ENCODE results near the gene GFAP.
"Not testable (repeated sequence)": the region's sequence is repeated elsewhere in the genome, so short reads cannot be mapped to it uniquely, and the experiment has no call there.

GFAP gene

DNA sequence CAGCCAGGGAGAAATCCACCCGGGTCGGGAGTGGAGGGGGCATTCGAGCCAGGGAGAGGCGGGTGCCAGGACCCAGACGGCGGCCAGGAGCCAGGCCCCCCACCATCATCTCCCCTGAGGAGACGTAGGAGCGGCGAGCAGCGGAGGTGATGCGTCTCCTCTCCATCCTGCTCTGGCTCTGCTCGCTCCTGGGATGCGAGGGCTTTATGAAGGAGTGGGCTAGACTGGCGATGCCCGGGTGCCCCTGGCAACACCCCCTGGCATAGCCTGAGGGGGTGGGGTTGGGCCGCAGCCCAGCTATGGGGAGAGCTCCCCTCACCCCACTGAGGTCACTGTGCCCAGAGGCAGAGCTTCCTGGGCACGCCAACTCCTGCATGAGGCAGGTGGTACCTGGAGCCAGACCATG, at the start of gene GFAP:
TSS of gene GFAP (minus strand) at position 180 of the 406 bp plus-strand sequence. CDS start at position 166, 14 bp downstream.
- no peak for DNase-seq (ENCODE audit: low read depth in 2 of 2)

DNA sequence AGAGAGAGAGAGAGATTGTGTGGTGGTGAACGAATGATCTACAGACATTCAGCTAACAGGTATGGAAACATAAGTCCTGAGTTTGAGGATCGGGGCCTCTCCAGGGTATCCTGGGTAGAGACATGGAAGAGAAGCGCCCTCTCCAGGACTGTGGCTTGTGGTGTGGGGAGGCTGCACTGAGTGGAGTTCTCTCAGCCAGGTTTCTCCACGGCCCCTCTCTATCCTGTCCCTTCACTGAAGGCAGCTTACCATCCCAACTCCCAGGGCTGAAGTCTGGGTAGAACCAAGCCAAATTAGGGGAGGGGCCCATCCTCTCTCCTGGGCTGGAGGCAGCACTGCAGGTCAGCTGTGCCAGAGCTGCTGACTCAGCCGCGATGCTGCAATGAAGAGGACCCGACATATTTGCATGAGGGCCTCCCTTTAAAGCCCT, 46.6 kb upstream of the GFAP start:
- no peak for DNase-seq (ENCODE audit: low read depth in 2 of 2)

DNA sequence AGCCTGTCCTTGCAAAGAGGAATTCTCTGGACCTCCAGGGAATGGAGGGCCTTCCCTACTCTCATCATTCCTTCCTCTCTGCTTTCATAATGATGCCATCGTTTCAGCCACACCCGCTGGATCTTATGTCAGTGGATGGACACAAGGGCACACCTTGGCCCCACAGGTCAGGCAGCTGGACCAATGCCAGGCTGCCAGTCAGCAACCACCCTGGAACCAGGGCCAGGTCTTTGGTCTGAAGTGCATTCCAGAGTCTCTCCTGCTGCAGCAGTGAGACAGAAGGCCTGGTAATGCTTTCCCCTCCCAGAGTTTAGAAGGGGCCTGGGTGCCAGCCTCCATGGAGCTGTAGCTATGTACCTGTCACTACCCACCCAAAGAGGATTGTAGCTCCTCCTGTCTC, 45.4 kb upstream of the GFAP start:
- no peak for DNase-seq (ENCODE audit: low read depth in 2 of 2)

DNA sequence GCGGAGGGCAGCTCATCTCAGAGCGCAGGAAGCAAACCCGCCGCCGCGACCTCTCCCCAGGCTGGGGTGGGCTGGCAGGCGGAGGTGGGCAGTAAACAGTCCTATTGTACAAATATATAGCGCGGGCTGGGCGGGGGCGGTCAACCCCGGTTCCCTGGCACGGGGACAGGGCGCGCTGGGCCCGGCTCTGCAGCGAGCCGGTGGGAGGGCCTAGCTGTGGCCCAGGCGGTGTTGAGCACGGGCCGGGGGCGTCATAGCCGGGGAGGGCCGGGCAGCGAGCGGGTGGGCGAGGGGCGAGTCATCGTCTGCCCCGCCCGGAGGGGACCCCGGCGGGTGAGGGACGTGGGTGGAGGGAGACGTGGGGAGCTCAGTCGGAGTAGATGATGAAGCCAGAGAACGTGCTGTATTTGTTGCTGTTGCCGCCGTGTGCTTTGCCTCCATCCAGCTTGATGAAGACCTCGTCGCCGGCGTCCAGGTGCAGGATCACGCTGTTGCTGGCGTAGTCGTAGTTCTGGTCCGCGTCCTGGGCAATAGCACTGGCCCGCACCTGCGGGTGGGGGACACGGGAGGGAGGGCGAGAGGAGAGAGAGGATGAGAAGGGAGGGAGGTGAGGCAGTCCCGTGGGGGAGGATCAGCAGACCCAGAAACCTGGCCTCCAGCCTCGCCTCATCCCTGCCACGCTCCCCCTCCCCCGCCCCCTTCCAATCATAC, 44.7 kb upstream of the GFAP start:
- peak; percentile 24 to 34 for DNase-seq (ENCODE audit: low read depth in 2 of 2)

DNA sequence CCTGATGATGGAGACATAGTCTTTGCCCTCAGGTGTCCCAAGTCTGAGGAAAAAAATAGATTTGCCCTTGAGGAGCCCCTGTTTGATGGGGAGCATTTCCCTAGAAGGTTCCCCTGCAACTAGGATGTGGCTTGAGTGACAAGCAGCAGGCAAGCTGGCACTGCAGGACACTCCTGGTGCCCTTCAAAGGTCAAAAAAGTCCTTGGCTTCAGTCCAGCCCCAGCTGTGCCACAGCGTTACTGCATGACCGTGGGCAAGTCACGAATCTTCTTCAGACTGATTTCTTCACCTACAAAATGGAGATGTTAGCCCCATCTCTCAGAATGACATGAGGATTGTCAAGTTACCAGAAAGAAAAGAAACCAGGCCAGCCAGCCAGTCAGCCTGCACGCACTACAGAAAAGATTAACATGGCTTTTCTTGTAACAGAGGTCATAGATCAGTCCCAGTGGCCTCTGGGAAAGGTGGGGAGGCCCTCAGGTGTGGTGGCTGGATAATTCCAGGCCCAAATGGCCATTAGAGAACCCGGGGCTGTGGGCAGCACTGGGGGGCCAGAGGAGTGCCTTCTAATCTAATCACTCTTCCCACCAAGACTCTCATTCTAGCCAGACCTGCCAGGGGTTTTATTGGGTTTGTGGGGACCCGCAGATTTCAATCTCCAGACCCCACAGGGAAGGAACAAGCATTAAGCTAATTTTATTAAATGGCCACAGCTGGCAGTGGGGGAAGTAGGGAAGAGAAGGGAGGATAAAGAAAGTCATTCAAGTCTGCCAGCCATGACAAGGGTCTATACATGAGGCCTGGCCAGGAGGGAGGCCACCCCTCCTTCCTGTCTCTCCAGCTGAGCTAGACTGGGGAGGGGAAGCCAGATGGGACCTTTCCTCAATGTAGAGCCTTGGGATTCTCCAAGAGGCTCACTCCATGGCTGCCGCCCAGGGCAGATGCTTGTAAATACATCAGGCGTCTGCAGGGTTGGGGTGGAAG, 42.0 kb upstream of the GFAP start:
- no peak for DNase-seq (ENCODE audit: low read depth in 2 of 2)

DNA sequence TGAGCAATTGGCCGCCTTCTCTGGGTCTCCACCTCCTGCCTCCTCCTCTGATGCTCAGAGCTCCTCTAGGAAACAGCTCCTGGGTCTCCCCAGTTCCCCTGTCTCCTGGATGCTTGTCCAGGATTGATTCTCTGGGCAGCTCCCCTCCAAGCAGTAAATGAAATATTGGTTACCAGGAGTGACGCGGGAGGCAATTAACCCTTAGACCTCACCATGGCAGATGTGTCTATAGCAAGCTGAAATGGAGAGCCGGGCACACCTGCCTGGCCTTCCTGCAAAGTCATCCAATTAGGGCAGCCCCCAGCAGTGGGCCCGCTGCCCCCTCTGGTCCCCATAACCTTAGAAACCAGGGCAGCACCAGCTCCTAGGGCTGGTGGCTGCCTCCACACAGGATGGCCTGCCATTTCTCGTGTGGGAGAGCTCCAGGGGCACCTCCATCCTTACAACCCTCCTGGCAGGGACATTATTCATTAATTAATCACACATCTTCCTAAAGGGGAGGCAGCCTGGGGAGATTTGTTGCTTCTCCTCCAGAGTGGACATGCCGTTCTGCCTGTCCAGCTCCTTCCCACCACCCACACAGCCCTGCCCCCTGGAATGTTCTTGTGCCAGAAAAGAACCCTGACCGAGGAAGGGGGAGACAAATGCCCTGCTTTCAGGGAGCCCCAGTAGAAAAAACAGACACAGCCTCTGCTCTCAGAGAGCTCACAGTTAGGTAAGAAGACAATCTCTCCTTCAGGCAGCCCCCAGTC, 40.5 kb upstream of the GFAP start:
- DNase-seq (ENCODE audit: low read depth in 2 of 2) = no peak

DNA sequence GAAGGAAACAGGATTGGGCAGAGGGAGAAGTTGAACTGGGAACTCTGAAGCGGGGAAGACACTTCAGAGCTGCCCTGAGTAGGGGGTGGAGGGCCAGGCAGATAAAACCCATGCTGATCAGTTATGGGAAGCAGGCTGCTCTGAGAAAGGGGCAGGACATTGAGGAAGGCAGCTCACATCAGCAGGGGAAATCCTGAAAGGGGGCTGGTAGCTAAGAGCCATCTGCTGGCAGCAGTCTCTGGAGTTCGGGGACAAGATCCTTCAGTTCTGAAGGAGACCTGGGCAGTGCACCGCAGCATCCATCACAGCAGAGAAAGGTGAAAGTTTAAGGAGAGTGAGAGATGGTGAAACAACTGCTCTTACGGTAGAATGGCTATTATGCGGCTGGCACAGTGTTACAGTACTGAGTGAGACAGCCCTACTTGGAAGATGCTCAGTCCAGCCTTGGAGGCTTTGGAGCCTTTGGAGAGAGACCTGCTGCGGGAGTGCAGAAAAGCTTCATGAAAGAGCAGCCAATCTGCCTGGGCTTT, 37.7 kb upstream of the GFAP start:
- DNase-seq (ENCODE audit: low read depth in 2 of 2) = no peak

DNA sequence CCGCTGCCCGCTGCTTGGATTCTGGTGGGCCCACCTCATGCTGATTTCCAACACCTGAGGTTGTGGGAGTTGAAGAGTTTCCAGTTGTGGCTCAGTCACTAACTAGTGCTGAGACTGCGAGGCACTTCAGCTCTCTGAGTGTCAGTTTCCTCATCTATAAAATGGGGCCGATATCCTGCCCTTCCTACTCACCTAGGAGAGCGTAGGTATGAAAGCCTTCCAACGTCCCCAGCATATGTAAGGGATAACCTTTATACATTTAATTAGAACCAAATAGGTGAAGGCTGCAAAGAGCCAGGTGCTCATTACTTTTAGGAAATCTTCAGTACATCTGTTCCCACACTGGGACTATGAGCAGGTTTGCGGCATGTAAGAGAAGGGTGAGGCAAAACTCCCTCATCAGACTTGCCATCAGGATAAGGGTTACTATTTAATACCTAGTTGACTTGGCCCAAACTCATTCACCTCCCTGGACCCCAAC, 33.1 kb upstream of the GFAP start:
- DNase-seq (ENCODE audit: low read depth in 2 of 2) = no peak

DNA sequence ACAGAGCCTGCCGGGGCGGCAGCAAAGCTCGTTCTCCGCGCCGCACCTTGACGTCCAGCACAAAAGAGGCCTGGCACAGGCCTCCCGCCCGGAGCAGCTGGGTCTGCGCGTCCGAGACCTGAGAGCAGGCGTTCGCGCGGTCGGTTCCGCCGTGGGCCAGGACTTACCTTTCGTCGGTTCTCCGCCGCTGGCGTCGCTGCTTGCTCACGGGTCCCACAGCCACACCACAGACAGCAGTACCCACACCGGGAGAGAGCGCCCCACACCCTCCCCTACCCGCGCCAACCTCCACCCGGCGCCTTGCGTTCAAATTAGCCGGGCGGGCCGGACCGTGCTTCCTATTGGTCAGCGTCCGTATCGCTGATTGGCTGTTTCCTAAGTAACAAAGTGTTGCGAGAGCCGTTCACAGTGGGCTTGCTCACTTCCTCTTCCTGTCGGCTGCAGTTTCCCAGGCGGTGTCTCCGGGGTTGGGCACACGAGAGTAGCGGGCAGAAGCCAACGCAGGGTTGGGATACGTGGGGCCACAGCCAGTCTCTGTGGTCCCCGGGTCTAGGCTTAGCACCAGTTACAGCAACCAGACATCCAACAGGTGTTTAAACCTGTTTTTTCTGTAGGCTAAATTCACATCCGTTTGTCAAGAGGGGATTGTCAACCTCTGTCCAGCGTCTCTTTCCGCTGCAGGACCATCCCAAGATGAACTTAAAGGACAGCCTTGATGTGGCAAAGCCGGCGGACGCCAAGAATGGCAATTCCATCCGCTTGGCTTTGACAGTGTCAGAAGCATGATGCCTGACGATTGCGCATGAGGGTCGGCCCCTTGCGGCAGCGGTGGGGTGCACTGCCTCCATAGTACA, 32.4 kb upstream of the GFAP start, which contains the start of gene KIF18B:
TSS of gene KIF18B (minus strand) at position 313 of the 854 bp plus-strand sequence. CDS start 11,429 bp downstream, outside the sequence.
- peak; percentile 76 for DNase-seq (ENCODE audit: low read depth in 2 of 2)

DNA sequence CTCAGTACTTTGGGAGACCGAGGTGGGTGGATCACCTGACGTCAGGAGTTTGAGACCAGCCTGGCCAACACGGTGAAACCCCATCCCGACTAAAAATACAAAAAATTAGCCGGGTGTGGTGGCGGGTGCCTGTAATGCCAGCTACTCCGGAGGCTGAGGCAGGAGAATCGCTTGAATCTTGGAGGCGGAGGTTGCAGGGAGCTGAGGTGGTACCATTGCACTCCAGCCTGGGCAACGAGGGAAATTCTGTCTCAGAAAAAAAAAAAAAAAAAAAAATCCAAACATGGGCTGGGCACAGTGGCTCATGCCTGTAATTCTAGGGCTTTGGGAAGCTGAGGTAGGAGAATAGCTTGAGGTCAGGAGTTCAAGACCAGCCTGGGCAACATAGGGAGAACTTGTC, 30.4 kb upstream of the GFAP start:
- DNase-seq (ENCODE audit: low read depth in 2 of 2) = not testable (repeated sequence)

DNA sequence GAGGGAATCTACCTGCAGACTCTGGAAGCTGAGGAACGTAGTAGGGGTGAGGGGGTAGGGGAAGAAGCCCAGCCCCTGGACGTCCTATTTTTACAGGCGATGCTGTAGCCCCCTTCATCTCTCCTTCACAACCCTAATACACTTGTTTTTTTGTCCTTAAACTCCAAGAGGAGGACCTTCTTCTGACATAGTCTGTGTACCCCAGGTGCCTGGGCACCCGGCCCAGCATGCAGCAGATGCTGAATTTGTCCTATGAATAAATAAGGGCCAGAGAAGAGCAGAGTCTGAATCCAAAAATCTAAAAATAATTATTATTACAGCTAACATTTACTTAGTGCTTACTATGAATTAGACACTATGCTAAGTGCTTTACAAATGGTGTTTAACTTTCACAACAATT, 27.2 kb upstream of the GFAP start:
- no peak for DNase-seq (ENCODE audit: low read depth in 2 of 2)

DNA sequence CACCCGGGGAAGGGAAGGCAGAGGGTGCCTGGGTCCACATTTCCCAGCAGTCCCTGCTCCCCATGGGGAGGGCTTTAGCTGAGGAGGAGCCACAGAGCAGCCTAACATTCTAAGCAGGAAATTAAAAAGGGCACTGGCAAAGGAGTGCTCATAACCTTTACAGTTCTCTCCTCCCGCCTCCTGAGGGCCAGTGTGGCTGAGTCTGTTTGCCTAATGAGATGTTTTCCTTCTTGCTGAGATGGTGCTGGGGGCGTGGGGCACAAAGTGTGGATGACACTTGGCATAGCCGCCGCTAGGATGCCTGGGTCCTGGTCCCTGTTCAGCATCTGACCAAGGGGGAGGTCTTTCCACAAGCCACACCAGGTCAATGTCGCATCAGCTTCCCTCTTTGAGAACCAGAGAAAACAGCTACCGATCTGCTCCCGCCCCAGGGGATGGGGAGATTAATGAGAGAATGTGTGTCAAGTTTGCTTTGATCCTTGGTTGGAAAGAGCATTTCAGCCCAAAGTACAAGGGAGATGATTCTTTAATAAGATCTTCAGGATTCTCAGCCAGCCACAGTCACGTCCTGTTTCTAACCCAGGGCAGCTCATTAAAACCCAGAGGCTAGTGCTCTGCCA, 26.5 kb upstream of the GFAP start:
- no peak for DNase-seq (ENCODE audit: low read depth in 2 of 2)

DNA sequence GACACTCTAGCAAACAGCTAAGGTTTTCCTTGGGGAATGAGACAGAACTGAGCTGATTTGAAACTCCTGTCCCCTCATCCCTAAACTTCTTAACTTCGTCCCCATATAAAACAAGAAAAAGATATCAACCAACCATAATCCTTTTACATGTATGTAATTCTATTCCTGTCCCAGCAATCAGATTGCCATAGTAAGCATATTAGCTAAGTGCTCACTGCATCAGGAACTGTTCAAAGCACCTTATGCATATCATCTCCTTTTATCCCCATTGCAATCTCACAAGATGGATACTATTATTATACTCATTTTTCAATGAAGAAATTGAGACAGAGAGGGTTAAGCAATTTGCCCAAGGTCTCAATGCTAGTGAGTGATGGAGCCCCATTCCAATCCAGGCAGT, 25.5 kb upstream of the GFAP start:
- no peak for DNase-seq (ENCODE audit: low read depth in 2 of 2)

DNA sequence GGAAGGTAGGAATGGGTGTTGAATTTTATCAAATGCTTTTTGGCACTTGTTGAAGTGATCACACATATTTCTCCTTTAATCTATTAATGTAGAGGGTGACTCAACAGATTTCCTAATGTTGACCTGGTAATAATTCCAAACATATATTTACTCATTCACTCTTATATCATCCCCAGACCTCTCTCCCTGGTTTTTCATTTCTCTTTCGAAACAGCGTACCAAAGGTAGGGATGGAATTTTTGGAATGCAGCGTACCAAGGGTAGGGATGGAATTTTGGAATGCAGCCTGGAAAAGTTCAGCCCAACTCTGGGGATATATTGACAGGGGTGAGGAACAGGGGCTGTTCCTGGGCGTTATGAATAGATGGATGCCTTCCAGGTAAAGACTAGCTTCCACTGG, 25.0 kb upstream of the GFAP start:
- DNase-seq (ENCODE audit: low read depth in 2 of 2) = no peak

DNA sequence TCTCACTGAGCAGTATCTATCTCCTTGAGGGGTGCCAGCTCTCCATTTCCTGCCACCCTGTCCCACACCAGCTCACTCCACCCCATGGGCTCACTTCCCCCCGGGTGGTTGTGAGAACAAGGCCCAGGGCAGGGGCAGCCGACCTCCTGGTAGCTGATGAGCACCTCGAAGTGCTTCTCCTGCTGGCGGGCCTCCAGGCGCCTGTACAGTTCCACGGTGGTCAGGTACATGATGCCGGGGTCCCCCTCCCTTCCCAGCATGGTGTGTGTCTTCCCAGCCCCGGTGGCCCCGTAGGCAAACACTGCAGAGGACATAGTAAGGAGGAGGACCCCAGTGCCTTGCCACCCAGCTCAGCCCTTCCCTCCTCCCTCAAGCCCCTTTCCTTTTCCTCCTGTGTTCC, 19.8 kb upstream of the GFAP start:
- DNase-seq (ENCODE audit: low read depth in 2 of 2) = no peak

DNA sequence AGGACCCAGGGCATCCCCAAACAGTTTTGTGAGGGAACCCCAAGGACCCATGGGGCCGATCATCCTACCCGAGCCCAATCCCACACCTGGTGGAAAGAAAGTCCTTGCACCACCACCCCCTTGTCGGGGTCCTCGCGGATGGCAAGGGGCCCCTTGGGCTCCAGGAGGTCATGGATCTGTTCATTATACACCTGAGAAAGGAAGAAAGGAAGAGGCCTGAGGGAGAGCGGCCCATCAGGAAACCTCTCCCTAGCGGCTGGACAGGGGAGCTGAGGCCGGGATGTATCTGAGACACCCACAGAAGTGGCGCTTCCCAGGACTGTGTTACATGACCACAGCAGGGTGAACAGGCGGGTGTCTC, 19.4 kb upstream of the GFAP start:
- no peak for DNase-seq (ENCODE audit: low read depth in 2 of 2)

DNA sequence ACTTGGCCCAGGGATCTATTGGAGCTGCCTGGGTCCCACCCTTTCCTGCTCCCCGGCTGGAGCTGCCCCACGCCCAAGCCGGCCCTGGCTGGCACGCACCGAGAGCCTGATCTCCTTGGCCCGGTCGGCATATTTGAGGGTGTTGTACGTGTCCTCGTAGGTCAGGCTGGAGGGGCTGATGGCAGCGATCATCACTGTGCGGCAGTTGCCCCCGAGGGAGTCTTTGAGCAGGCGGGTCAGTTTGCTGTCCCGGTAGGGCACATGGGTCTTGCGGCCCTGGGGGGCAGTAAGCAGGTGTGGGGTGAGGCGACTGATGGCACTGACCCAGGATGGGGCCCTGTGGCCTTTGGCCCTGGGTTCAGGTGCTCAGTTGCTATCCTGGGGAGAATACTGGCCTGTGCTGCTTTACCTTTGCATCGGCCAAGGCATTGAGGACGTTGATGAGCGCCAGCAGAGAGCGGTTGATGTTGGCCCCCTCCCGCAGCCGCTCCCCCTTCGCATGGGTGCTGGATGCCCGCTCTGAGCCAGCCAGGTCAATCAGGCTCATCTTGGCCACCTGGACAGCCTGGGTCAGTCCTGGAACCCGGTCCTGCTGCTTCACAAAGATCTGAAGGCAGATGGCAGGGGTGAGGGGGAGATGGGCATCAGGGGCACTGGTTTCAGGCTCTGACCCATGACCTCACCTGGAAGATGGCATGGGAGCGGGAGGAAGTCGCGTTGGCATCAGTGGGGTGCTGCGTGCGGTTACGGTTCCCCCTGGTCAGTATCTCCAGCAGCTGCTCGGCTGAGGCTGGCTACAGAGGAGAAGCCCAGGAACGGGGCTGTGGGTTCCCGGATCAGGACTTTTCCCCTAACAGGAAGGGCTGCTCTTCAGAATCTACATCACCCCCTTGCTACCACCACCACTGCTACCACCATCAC, 18.8 kb upstream of the GFAP start:
- no peak for DNase-seq (ENCODE audit: low read depth in 2 of 2)

DNA sequence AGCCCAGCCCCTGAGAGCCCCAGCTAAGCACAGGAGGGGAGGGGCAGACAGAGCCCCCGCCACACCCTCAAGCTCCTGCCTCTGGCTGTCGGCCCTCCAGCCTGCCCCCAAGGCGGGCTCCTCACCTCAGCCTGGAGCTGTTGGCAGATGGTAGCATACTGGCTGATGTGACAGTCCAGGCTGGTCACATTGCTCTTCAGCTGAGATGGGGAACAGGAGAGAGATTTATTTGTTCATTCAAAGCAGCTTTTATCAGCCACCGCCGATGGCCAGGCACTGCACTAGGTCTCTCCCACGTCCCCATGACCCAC, 17.4 kb upstream of the GFAP start:
- DNase-seq (ENCODE audit: low read depth in 2 of 2) = no peak

DNA sequence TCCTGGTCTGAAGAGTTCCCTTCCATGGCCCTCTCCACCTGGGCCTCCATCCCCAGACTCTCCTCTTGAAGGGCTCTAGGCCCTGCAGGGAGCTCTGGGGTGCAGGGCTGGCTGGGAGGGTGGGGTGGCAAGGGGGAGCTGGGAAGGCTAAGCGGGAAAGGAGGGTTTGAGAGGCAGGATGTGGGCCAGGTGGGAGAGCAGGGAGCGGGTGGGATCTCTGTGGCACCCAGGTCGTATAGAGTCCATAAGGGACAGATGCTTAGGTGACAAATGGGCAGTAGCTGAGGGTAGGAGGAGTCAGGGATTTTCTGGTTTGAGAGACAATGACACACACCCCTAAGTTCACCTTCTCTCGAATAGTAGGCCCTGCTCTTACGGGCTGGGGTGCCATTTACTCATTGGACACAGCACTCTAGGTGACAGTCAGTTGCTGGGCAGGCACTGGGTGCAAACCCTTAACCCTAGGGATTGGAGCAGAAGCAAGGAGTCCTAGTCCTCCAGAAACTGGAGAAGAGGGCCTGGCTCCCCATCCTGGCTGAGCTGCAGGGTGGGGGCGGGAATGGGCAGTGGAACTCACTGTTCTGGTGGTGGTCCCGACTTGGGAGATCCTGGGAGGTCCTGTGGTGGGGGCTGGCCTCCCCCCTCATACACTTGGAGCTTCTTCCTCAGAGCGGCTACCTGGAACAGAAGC, 16.9 kb upstream of the GFAP start:
- no peak for DNase-seq (ENCODE audit: low read depth in 2 of 2)
